K562 (cell line): ENCODE data around the gene SLC39A13. TPM values are rescaled to one million over a fixed set of nuclear protein-coding genes. Genes with fewer than 3 reads are reported as not detected.

Source experiments
- ATAC-seq: fragments of 200-7000 bp; cut with Tn5 transposase; 3 replicates; pipeline ENCODE4 v1.9.1; 2020; ENCODE audit warnings: moderate library complexity
- BruUV-seq: library from RNA; stranded (reverse); fragments of 400-500 nt; replicated peaks from 2 replicates; lab custom pipeline; 2021; lab: Mats Ljungman, UMichigan
- CTCF ChIA-PET: fragments of 300-600 bp; formaldehyde crosslinking; extraction: SDS; loops from one replicate; lab custom pipeline; 2021; ENCODE audit warnings: low intra/inter-chr PET ratio; lab: Yijun Ruan, JAX
- POLR2A ChIA-PET: fragments of 300-600, 350-650 bp; sonication (Branson Sonifier 250); formaldehyde crosslinking; extraction: SDS; loops from one replicate; lab custom pipeline; 2021; ENCODE audit warnings: antibody characterized with exemption, inconsistent platforms; lab: Yijun Ruan, JAX
- DNase-seq, 4 experiments: peaks; one replicate each; pipeline versions ENCODE4 v3.0.0 to v3.0.0-alpha.2; 2011 to 2018; ENCODE audit warnings: low spot score in 3 of 4, mixed read lengths in 3 of 4; ENCODE audit errors: extremely low read depth in 1 of 4
- FAIRE-seq: peaks from 2 replicates; lab custom pipeline; 2011; peaks lifted over from hg19 to GRCh38; lab: Jason Lieb, UNC
- H2AFZ ChIP-seq: 2 replicates; pipeline ENCODE4 v1.6.0; 2011; ENCODE audit warnings: low read depth, low read length, control low read depth, inconsistent platforms
- H3K27ac ChIP-seq: fragments of 200-600 bp; 3 replicates; pipeline ENCODE4 v1.8.0; 2011; ENCODE audit warnings: low read depth, mild to moderate bottlenecking, control low read depth, inconsistent platforms, low read length, moderate library complexity, mixed read lengths; ENCODE audit errors: extremely low read depth
- H3K27me3 ChIP-seq, 2 experiments: fragments of 300-600 bp in 1 of 2; 2 replicates in 1 of 2; 3 replicates in 1 of 2; pipeline versions ENCODE4 v1.6.0 to v1.8.0; 2011; ENCODE audit warnings: inconsistent platforms in 2 of 2, low read length in 2 of 2, mild to moderate bottlenecking in 1 of 2, mixed read lengths in 1 of 2, moderate library complexity in 1 of 2; ENCODE audit not compliant: control insufficient read depth in 2 of 2, insufficient read depth in 2 of 2
- H3K36me3 ChIP-seq: fragments of 300-600 bp; 3 replicates; pipeline ENCODE4 v1.8.0; 2011; ENCODE audit warnings: mild to moderate bottlenecking, low read length, inconsistent platforms; ENCODE audit not compliant: control insufficient read depth, insufficient read depth
- H3K4me1 ChIP-seq, 2 experiments: fragments of 200-600 bp in 1 of 2; replicated peaks in 1 of 2; 2 replicates in 1 of 2; 3 replicates in 1 of 2; pipeline versions ENCODE4 v1.5.1 to v1.8.0; 2011; ENCODE audit warnings: inconsistent platforms in 2 of 2, low read length in 2 of 2, mild to moderate bottlenecking in 1 of 2, mixed read lengths in 1 of 2, moderate library complexity in 1 of 2; ENCODE audit not compliant: control insufficient read depth in 2 of 2, insufficient read depth in 2 of 2
- H3K4me2 ChIP-seq: 2 replicates; pipeline ENCODE4 v1.6.1; 2011; ENCODE audit warnings: low read length, control low read depth, inconsistent platforms, mixed read lengths; ENCODE audit not compliant: insufficient read depth
- H3K4me3 ChIP-seq: fragments of 200-600 bp; sonication (generic), shearing (Covaris generic); 2 replicates; pipeline ENCODE4 v1.5.1; 2016; ENCODE audit warnings: control low read depth, inconsistent platforms
- H3K79me2 ChIP-seq: fragments of 200-600 bp; 3 replicates; pipeline ENCODE4 v1.8.0; 2011; ENCODE audit warnings: low read length, inconsistent platforms; ENCODE audit not compliant: control insufficient read depth, insufficient read depth
- H3K9ac ChIP-seq, 2 experiments: 2 replicates each; pipeline versions ENCODE4 v1.6.0 to v1.6.1; 2011; ENCODE audit warnings: low read depth in 2 of 2, low read length in 2 of 2, control low read depth in 1 of 2, inconsistent platforms in 1 of 2, mild to moderate bottlenecking in 1 of 2, mixed read lengths in 1 of 2; ENCODE audit not compliant: insufficient read depth in 1 of 2
- H3K9me1 ChIP-seq: one replicate; pipeline ENCODE4 v1.6.0; 2011; ENCODE audit warnings: inconsistent platforms, mild to moderate bottlenecking, low read length, moderate library complexity; ENCODE audit not compliant: control insufficient read depth, insufficient read depth
- H3K9me3 ChIP-seq: replicated peaks from 2 replicates; pipeline ENCODE4 v1.5.1; 2011; ENCODE audit warnings: low read depth, low read length, inconsistent platforms; ENCODE audit not compliant: control insufficient read depth, insufficient read depth
- H4K20me1 ChIP-seq: replicated peaks from 2 replicates; pipeline ENCODE4 v1.6.1; 2011; ENCODE audit warnings: low read length, inconsistent platforms, mixed read lengths; ENCODE audit not compliant: control insufficient read depth, insufficient read depth
- FOXP1 ChIP-seq: sonication (generic); formaldehyde crosslinking; IDR thresholded peaks from 2 replicates; pipeline ENCODE4 v1.8.0; 2022; ENCODE audit warnings: mild to moderate bottlenecking, missing genetic modification reagents
- HNRNPLL ChIP-seq: fragments of 200-400 bp; formaldehyde crosslinking; IDR thresholded peaks from 2 replicates; pipeline ENCODE4 v1.6.1; 2017; ENCODE audit warnings: low read length, low read depth, mild to moderate bottlenecking; ENCODE audit not compliant: poor library complexity, severe bottlenecking
- MAX ChIP-seq: sonication (generic); formaldehyde crosslinking; IDR thresholded peaks from 2 replicates; pipeline ENCODE4 v1.9.0; 2022; ENCODE audit warnings: mild to moderate bottlenecking, missing genetic modification reagents
- PHB ChIP-seq: fragments of 250-450 bp; sonication (Bioruptor Pico); IDR thresholded peaks from 2 replicates; pipeline ENCODE4 v1.5.0; 2021
- POLR2A ChIP-seq: fragments of 450-650 bp; conservative IDR thresholded peaks from 2 replicates; pipeline ENCODE4 v1.6.1; 2016
- POLR2G ChIP-seq: fragments of 200-400 bp; formaldehyde crosslinking; IDR thresholded peaks from 2 replicates; pipeline ENCODE4 v1.6.1; 2017; ENCODE audit warnings: low read depth, mild to moderate bottlenecking, antibody characterized with exemption, low read length, moderate library complexity
- RBFOX2 ChIP-seq: fragments of 200-400 bp; formaldehyde crosslinking; IDR thresholded peaks from 2 replicates; pipeline ENCODE4 v1.6.1; 2017; ENCODE audit warnings: low read depth, mild to moderate bottlenecking, low read length, moderate library complexity
- ZBTB33 ChIP-seq: sonication (generic); formaldehyde crosslinking; IDR thresholded peaks from 2 replicates; pipeline ENCODE4 v1.8.1; 2023; ENCODE audit warnings: mild to moderate bottlenecking, missing genetic modification reagents
- WGBS: fragments of 100-300 bp; shearing (Covaris generic); methylation state at CpG from one replicate; pipeline ENCODE4 v1.1.6; 2016; ENCODE audit warnings: low coverage, mixed read lengths; ENCODE audit not compliant: insufficient coverage; ENCODE audit errors: missing lambda C conversion rate; 5-methylcytosine and 5-hydroxymethylcytosine counted together
- in situ Hi-C: fragments of 300-500 bp; cut with MboI; formaldehyde crosslinking; loops from 4 replicates; pipeline ENCODE4 v1.15.0; 2018; ENCODE audit warnings: inconsistent platforms, mixed read lengths
- intact Hi-C: fragments of 100-400 bp; cut with micrococcal nuclease; formaldehyde crosslinking; loops from 2 replicates; pipeline ENCODE4 v1.14.2; 2022
- polyA plus RNA-seq, 8 experiments: library from polyadenylated mRNA; depleted of rRNA in 4 of 8; stranded (reverse) in 5 of 8; unstranded in 3 of 8; fragments of >200 nt; fragmentation: Nextera tagmentation in 2 of 8; fragmentation: Illumina TruSeq in 1 of 8; extraction: Ambion mirVana in 2 of 8; extraction: Trizol in 1 of 8; gene quantifications; 2 replicates each; pipeline versions ENCODE4 v1.2.1 to v1.2.3, GENCODE V29; 2011 to 2014; ENCODE audit warnings: inconsistent platforms in 1 of 8, missing spikeins in 1 of 8
- total RNA-seq, 7 experiments: library from RNA; depleted of rRNA in 6 of 7; stranded (reverse); fragments of >200 nt in 6 of 7; fragmentation: Illumina TruSeq in 2 of 7; extraction: Trizol in 2 of 7; gene quantifications; 2 replicates each; pipeline versions ENCODE4 v1.2.1 to v1.2.3, GENCODE V29; 2011 to 2021; ENCODE audit warnings: low replicate concordance in 1 of 7
- TF ChIP-seq, protein P1 (sequence below): fragments of 450-650 bp; IDR thresholded peaks from 2 replicates; pipeline ENCODE4 v1.6.1; 2016; ENCODE audit warnings: low read depth, mild to moderate bottlenecking, moderate library complexity

SLC39A13 gene
- total and polyA plus RNA-seq, 9 of the 15 experiments (the other 6 are each of a cell fraction or from before 2014, with no cell fraction given): 0.17 to 15.9 (median 3.2) TPM

DNA sequence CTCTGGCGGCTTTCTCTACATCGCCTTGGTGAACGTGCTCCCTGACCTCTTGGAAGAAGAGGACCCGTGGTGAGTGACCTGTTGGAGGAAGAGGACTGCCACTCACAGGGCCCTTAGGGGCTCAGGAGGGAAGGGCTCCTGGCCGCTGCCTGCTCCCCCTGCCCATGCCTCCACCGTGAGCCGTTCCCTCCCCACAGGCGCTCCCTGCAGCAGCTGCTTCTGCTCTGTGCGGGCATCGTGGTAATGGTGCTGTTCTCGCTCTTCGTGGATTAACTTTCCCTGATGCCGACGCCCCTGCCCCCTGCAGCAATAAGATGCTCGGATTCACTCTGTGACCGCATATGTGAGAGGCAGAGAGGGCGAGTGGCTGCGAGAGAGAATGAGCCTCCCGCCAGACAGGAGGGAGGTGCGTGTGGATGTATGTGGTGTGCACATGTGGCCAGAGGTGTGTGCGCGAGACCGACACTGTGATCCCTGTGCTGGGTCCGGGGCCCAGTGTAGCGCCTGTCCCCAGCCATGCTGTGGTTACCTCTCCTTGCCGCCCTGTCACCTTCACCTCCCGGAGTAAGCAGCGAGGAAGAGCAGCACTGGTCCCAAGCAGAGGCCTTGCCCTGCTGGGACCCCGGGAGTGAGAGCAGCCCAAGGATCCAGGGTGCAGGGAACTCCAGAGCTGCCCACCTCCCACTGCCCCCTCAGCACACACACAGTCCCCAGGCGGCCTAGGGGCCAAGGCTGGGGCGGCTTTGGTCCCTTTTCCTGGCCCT, 6.9 kb downstream of the SLC39A13 start:
- Histone ChIP-seq H3K9ac (peak overlapping the region in 1 of 2 experiments; percentile 55; a peak in 1 of 4 replicates), H2AFZ (no peak overlapping the region), H3K4me2 (no peak overlapping the region), H3K4me1 (peaks cover 0 to 53% of the 10 kb centered on the region in 2 experiments; a peak in 2 of 5 replicates), H3K79me2 (no peaks in the 10 kb centered on the region), H3K36me3 (peaks cover 28% of the 10 kb centered on the region), H3K27ac (no peak overlapping the region), H3K9me1 (peaks cover 10% of the 10 kb centered on the region), H3K4me3 (no peak overlapping the region), H3K27me3 (no peaks in the 10 kb centered on the region), H4K20me1 (peaks cover 9% of the 10 kb centered on the region; the same call in 1 of the 2 replicates), H3K9me3 (no peaks in the 10 kb centered on the region)
- TF ChIP-seq POLR2A (peak; percentile 31; the same call in 1 of the 2 replicates), ZBTB33 (peak; percentile 95), RBFOX2 (peak; percentile 16; the same call in 1 of the 2 replicates), HNRNPLL (peak; percentile 35), FOXP1 (CRISPR knock-in tag) (0 out of 2 replicates have a peak, but pooled peaks have one; percentile 33), MAX (CRISPR knock-in tag) (0 out of 2 replicates have a peak, but pooled peaks have one; percentile 12), POLR2G (peak; percentile 75), PHB (CRISPR knock-in tag) (no peak)
- TF ChIP-seq, protein P1, sequence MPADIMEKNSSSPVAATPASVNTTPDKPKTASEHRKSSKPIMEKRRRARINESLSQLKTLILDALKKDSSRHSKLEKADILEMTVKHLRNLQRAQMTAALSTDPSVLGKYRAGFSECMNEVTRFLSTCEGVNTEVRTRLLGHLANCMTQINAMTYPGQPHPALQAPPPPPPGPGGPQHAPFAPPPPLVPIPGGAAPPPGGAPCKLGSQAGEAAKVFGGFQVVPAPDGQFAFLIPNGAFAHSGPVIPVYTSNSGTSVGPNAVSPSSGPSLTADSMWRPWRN: no peak
- DNase-seq (no peak), ATAC-seq (peak; percentile 6; the same call in 2 of the 3 replicates), FAIRE-seq (no peak)
- CTCF ChIA-PET: interaction anchor here (0.7 kb wide), 1 partner anchor 61 kb away, joined by 3 read pairs; no protein-coding TSS in a partner anchor
- intact Hi-C loops (no loop called here), in situ Hi-C loops (no loop called here)
- POLR2A ChIA-PET: interaction anchor here (2.9 kb wide), 1 partner anchor 11 kb away, joined by 23 read pairs; the partner anchor contains the start of gene PSMC3
- 83% methylated on average over 27 of the region's 31 CpGs for WGBS
- BruUV-seq: no TSS peak
